HUES48 (cell line): ENCODE measurements around the gene SEMA4D.

Experiments used
- H3K27ac ChIP-seq: one replicate; pipeline ENCODE4 v1.7.0; 2013; ENCODE audit warnings: low read depth, low read length, inconsistent platforms
- H3K27me3 ChIP-seq: 2 replicates; pipeline ENCODE4 v1.6.1; 2013; ENCODE audit warnings: mild to moderate bottlenecking, low read length; ENCODE audit not compliant: control insufficient read depth, insufficient read depth
- H3K36me3 ChIP-seq: 2 replicates; pipeline ENCODE4 v1.6.1; 2013; ENCODE audit warnings: low read length; ENCODE audit not compliant: control insufficient read depth, insufficient read depth
- H3K4me1 ChIP-seq: 2 replicates; pipeline ENCODE4 v1.6.1; 2013; ENCODE audit warnings: mild to moderate bottlenecking, low read length; ENCODE audit not compliant: control insufficient read depth, insufficient read depth
- H3K4me3 ChIP-seq: 2 replicates; pipeline ENCODE4 v1.5.1; 2013; ENCODE audit warnings: mild to moderate bottlenecking, low read depth, low read length
- H3K9ac ChIP-seq: 2 replicates; pipeline ENCODE4 v1.6.1; 2013; ENCODE audit warnings: mild to moderate bottlenecking, low read depth, low read length, moderate library complexity
- H3K9me3 ChIP-seq: 2 replicates; pipeline ENCODE4 v1.6.1; 2013; ENCODE audit warnings: low read length; ENCODE audit not compliant: control insufficient read depth, insufficient read depth

SEMA4D gene

GRCh38 chr9:89452561-89452960 lies 45.4 kb downstream of the SEMA4D start:
- Histone ChIP-seq H3K9ac (no peak overlapping the region), H3K4me3 (no peak overlapping the region), H3K27me3 (no peaks in the 10 kb centered on the region), H3K27ac (no peak overlapping the region), H3K36me3 (peaks cover 22% of the 10 kb centered on the region), H3K9me3 (no peaks in the 10 kb centered on the region), H3K4me1 (no peaks in the 10 kb centered on the region)

- no peak overlapping the region for H3K9ac ChIP-seq
- H3K27me3 ChIP-seq, result no peaks in the 10 kb centered on the region
- peaks cover 22% of the 10 kb centered on the region for H3K36me3 ChIP-seq
- H3K9me3 ChIP-seq, result no peaks in the 10 kb centered on the region
- H3K4me1 ChIP-seq, result no peaks in the 10 kb centered on the region
- H3K4me3 ChIP-seq, result no peak overlapping the region
- H3K27ac ChIP-seq, result no peak overlapping the region
These were observed 47.7 kb downstream of the SEMA4D start for GRCh38 chr9:89450213-89450612.

- no peak overlapping the region for H3K4me3 ChIP-seq
- H3K36me3 ChIP-seq, result peaks cover 17% of the 10 kb centered on the region
These were observed 48.6 kb downstream of the SEMA4D start for GRCh38 chr9:89449261-89449671.

GRCh38 chr9:89448821-89449220 lies 49.1 kb downstream of the SEMA4D start:
- peaks cover 13% of the 10 kb centered on the region for H3K36me3 ChIP-seq
- H3K27me3 ChIP-seq, result no peaks in the 10 kb centered on the region
- no peak overlapping the region for H3K27ac ChIP-seq
- no peaks in the 10 kb centered on the region for H3K4me1 ChIP-seq
- H3K4me3 ChIP-seq, result no peak overlapping the region
- no peaks in the 10 kb centered on the region for H3K9me3 ChIP-seq
- no peak overlapping the region for H3K9ac ChIP-seq

More at GRCh38 chr9:89449261-89449671, 48.6 kb downstream of the SEMA4D start:
- Histone ChIP-seq H3K27ac (no peak overlapping the region), H3K9me3 (no peaks in the 10 kb centered on the region), H3K9ac (no peak overlapping the region), H3K4me1 (no peaks in the 10 kb centered on the region), H3K27me3 (no peaks in the 10 kb centered on the region)

- peaks cover 13% of the 10 kb centered on the region for H3K36me3 ChIP-seq
- H3K27me3 ChIP-seq, result no peaks in the 10 kb centered on the region
- H3K9ac ChIP-seq, result no peak overlapping the region
- H3K4me3 ChIP-seq, result no peak overlapping the region
- no peaks in the 10 kb centered on the region for H3K4me1 ChIP-seq
- no peak overlapping the region for H3K27ac ChIP-seq
- no peaks in the 10 kb centered on the region for H3K9me3 ChIP-seq
These were observed 49.5 kb downstream of the SEMA4D start for GRCh38 chr9:89448381-89448780.

GRCh38 chr9:89447416-89447815 lies 50.5 kb downstream of the SEMA4D start:
- Histone ChIP-seq H3K27me3 (no peaks in the 10 kb centered on the region), H3K4me1 (no peaks in the 10 kb centered on the region), H3K27ac (no peak overlapping the region), H3K9me3 (no peaks in the 10 kb centered on the region), H3K9ac (no peak overlapping the region), H3K36me3 (peaks cover 10% of the 10 kb centered on the region), H3K4me3 (no peak overlapping the region)

GRCh38 chr9:89446961-89447310 lies 51.0 kb downstream of the SEMA4D start:
- H3K27ac ChIP-seq, result no peak overlapping the region
- no peaks in the 10 kb centered on the region for H3K4me1 ChIP-seq
- no peak overlapping the region for H3K4me3 ChIP-seq
- peaks cover 10% of the 10 kb centered on the region for H3K36me3 ChIP-seq
- H3K9ac ChIP-seq, result no peak overlapping the region
- H3K9me3 ChIP-seq, result no peaks in the 10 kb centered on the region
- no peaks in the 10 kb centered on the region for H3K27me3 ChIP-seq

GRCh38 chr9:89446261-89446960 lies 51.5 kb downstream of the SEMA4D start:
- no peak overlapping the region for H3K4me3 ChIP-seq
- H3K27ac ChIP-seq, result no peak overlapping the region
- no peaks in the 10 kb centered on the region for H3K4me1 ChIP-seq
- H3K9ac ChIP-seq, result no peak overlapping the region
- no peaks in the 10 kb centered on the region for H3K9me3 ChIP-seq
- H3K36me3 ChIP-seq, result peaks cover 10% of the 10 kb centered on the region
- no peaks in the 10 kb centered on the region for H3K27me3 ChIP-seq

- 0 out of 2 replicates have a peak, but pooled peaks cover under 1% of the 10 kb centered on the region for H3K4me1 ChIP-seq
- no peak overlapping the region for H3K27ac ChIP-seq
- no peak overlapping the region for H3K4me3 ChIP-seq
- no peaks in the 10 kb centered on the region for H3K27me3 ChIP-seq
- H3K9me3 ChIP-seq, result no peaks in the 10 kb centered on the region
- H3K9ac ChIP-seq, result no peak overlapping the region
- H3K36me3 ChIP-seq, result peaks cover 13% of the 10 kb centered on the region
These were observed 52.1 kb downstream of the SEMA4D start for GRCh38 chr9:89445801-89446251.

- H3K27me3 ChIP-seq, result no peaks in the 10 kb centered on the region
- H3K4me3 ChIP-seq, result no peak overlapping the region
- no peak overlapping the region for H3K9ac ChIP-seq
- no peak overlapping the region for H3K27ac ChIP-seq
- 0 out of 2 replicates have a peak, but pooled peaks cover 4% of the 10 kb centered on the region for H3K4me1 ChIP-seq
- no peaks in the 10 kb centered on the region for H3K9me3 ChIP-seq
- H3K36me3 ChIP-seq, result peaks cover 16% of the 10 kb centered on the region
These were observed 52.8 kb downstream of the SEMA4D start for GRCh38 chr9:89444925-89445765.

GRCh38 chr9:89444274-89444673 lies 53.6 kb downstream of the SEMA4D start:
- Histone ChIP-seq H3K4me3 (no peak overlapping the region), H3K4me1 (peaks cover 8% of the 10 kb centered on the region; the same call in 1 of the 2 replicates), H3K9me3 (no peaks in the 10 kb centered on the region), H3K27ac (no peak overlapping the region), H3K9ac (no peak overlapping the region), H3K36me3 (peaks cover 16% of the 10 kb centered on the region), H3K27me3 (no peaks in the 10 kb centered on the region)
